Spleen (tissue), 7 donors: ENCODE data around the gene DCDC1.

Experiments used
- CTCF ChIP-seq, 11 experiments: fragments of 200-600 bp in 7 of 11; fragments of 450-650 bp in 4 of 11; sonication (generic) in 4 of 11; IDR thresholded peaks in 8 of 11; conservative IDR thresholded peaks in 3 of 11; 1 replicate in 7 of 11; 2 replicates in 4 of 11; pipeline versions ENCODE4 v1.4.0 to v1.8.0; 2016 to 2021; ENCODE audit warnings: antibody characterized with exemption in 11 of 11, inconsistent platforms in 4 of 11, mild to moderate bottlenecking in 1 of 11
- POLR2A ChIP-seq, 3 donors: fragments of 450-650 bp; IDR thresholded peaks; one replicate each; pipeline ENCODE4 v1.5.1; 2017; ENCODE audit warnings: antibody characterized with exemption in 3 of 3, mild to moderate bottlenecking in 1 of 3
- POLR2AphosphoS5 ChIP-seq, 3 donors: sonication (generic); formaldehyde crosslinking; IDR thresholded peaks; one replicate each; pipeline ENCODE4 v1.5.1; 2017; ENCODE audit warnings: antibody characterized with exemption in 3 of 3
- donor health status: DM: no; HTN: no; CAD: no; lungs with moderate emphysema.
- donor health status: DM: no; HTN: no; CAD: no.
- donor health status: DM: no; HTN: no; CAD: no.

- TF ChIP-seq CTCF (IDR thresholded peaks at IDR 0.05 in 8 of 11, conservative IDR thresholded peaks at IDR 0.05 in 3 of 11) = no peak
- no peak for TF ChIP-seq POLR2AphosphoS5 (IDR thresholded peaks at IDR 0.05)
- no peak for TF ChIP-seq POLR2A (IDR thresholded peaks at IDR 0.05)
These were observed 280.4 kb downstream of the DCDC1 start for GRCh38 chr11:31089117-31089516.
